Measurements from ENCODE around the gene ARHGAP24. TPM values are rescaled to one million over a fixed set of nuclear protein-coding genes. Genes with fewer than 3 reads are reported as not detected.

The ARHGAP24 gene
- total RNA-seq, 1 donor from 2014 or later = 11.1 TPM

DNA sequence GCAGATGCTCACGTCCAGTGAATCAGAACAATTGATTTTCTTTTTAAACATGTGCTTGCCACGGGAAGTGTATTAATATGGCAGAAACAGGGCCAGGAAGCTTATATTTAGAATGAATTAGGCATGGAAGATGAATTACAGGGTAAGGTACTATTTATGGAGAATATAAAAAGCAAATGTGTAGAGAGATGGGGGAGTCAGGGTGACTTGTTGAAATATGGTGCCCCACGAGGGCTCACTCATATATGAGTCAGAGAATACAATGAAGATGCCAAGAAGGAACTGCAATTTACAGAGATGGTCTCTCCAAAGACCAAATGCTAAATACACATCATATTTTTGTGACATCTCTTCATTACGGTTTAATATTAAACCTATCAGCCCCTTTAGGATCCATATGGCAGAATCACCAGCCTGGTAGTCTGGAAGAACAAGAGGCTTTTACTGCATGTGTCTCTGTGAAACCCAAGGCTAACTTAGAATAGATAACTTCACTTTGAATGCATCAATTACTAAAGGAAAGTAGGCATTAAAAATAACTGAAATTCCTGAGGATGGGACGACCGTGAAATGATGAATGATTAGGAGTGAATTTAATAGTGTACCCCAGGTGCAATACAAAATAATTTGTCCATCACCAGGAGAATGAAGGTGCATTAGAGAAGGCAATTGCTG is 385.3 kb downstream of the ARHGAP24 start:
- Histone ChIP-seq H3K36me3 (ENCODE audit: control insufficient read depth, insufficient read depth, low read length) (no peaks in the 10 kb centered on the region), H3K4me3 (ENCODE audit: low read depth, low read length) (no peak overlapping the region), H3K27me3 (ENCODE audit: control insufficient read depth, insufficient read depth, low read length) (no peaks in the 10 kb centered on the region)
- FAIRE-seq (no peak), DNase-seq (ENCODE audit: low read depth) (peak; percentile 37)
- TF ChIP-seq, protein P1, sequence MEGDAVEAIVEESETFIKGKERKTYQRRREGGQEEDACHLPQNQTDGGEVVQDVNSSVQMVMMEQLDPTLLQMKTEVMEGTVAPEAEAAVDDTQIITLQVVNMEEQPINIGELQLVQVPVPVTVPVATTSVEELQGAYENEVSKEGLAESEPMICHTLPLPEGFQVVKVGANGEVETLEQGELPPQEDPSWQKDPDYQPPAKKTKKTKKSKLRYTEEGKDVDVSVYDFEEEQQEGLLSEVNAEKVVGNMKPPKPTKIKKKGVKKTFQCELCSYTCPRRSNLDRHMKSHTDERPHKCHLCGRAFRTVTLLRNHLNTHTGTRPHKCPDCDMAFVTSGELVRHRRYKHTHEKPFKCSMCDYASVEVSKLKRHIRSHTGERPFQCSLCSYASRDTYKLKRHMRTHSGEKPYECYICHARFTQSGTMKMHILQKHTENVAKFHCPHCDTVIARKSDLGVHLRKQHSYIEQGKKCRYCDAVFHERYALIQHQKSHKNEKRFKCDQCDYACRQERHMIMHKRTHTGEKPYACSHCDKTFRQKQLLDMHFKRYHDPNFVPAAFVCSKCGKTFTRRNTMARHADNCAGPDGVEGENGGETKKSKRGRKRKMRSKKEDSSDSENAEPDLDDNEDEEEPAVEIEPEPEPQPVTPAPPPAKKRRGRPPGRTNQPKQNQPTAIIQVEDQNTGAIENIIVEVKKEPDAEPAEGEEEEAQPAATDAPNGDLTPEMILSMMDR (IDR thresholded peaks at IDR 0.05; ENCODE audit: insufficient read depth, low read length, severe bottlenecking) = no peak

DNA sequence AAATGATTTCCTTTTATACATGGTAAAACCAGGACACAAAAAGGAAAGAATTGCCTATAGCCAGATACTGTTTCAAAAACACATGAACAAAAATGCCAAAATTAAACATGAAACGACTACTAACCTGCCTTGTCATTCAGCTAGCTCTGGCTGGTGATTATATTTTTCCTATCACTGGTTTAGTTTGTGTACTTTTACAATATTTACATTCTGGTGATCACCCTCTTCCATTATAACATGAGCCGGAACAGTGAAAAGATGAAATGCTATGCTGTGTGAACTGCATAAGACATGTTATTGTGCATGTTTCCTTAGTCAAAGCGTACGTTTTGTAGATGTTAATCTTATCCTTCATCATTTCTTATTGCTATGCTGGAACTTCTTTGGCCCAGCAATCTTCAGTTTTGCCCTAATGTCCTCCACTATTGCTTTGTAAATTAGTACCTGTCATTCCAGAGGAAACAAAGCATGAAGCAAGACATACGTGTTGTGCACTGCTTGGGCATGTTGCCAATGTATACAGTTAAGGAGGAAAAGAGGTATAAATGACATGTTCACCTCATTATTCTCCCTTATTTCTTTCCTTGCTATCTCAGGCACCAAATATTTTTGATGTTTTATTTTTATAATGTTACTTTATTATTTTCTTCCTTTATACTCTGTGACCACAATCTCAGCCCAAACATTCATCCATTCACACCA is 386.3 kb downstream of the ARHGAP24 start:
- TF ChIP-seq, protein P1 (IDR thresholded peaks at IDR 0.05; ENCODE audit: insufficient read depth, low read length, severe bottlenecking) = no peak
- no peak overlapping the region for H3K4me3 ChIP-seq (ENCODE audit: low read depth, low read length)
- DNase-seq (ENCODE audit: low read depth) (peak; percentile 74), FAIRE-seq (no peak)
- H3K36me3 ChIP-seq (ENCODE audit: control insufficient read depth, insufficient read depth, low read length) = no peaks in the 10 kb centered on the region
- H3K27me3 ChIP-seq (ENCODE audit: control insufficient read depth, insufficient read depth, low read length) = no peaks in the 10 kb centered on the region

DNA sequence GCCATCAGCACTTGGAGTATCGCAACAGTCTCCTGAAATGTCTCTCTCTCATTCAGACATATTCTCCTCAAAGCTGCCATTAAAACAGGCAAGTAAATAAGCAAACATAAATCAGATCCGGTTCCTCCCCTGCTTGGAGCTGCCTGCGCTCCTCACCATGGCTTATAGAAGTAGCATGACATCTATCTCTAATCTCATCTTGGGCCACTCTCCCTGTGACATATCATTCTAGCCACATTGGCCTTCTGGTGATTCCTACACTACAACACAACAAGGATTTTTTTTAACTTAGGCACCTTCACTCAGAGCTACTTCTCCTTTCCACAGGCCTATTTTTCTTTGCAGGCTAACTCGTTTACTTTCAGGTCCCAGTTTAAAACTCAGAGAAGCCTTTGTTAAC is 387.9 kb downstream of the ARHGAP24 start:
- FAIRE-seq = no peak
- Histone ChIP-seq H3K36me3 (ENCODE audit: control insufficient read depth, insufficient read depth, low read length) (no peaks in the 10 kb centered on the region), H3K4me3 (ENCODE audit: low read depth, low read length) (no peak overlapping the region), H3K27me3 (ENCODE audit: control insufficient read depth, insufficient read depth, low read length) (no peaks in the 10 kb centered on the region)
- TF ChIP-seq, protein P1 (IDR thresholded peaks at IDR 0.05; ENCODE audit: insufficient read depth, low read length, severe bottlenecking) = no peak
- no peak for DNase-seq (ENCODE audit: low read depth)

DNA sequence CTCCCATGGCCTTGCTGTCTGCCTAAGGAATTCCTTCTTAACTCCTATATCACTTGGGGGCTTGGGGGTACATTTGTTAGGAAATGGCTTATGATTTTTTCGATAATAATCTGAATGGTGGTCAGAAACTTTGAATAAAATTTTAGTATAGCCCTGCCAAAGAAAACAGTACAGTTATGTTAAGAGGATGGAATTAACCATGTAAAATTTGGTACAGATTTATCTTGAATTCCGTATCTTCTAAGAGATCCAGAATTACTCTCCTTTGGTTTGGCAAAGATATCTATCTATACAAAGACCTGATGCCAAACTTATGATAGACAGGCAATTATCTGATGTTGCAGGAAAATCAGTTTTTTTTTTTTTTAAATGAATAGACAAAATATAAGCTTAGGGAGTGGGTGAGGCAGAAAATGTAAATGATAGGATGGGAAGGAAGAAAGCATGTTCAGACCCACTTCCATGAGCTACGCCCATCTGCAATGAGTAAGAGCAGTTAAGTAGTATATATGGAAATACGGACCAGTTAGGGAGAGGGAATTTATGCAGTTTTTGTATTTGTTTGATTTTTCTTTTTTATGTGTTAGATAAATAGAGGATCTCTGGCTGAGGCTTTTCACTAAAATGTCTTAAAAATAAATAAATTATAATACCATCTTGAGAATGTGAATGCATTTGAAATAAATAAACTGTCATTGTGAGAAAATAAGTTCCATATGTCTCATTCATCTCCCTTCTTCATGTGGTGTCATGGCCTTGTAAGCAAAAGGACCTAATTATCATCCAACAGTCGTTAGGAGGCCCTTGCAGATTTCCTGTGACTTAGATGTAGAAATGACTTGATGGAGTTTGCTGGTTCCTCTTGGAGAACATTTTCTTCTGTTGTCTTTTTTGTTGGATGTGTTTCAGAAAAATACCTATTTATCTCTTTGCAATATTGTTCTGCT is 389.6 kb downstream of the ARHGAP24 start:
- no peaks in the 10 kb centered on the region for H3K36me3 ChIP-seq (ENCODE audit: control insufficient read depth, insufficient read depth, low read length)
- no peak overlapping the region for H3K4me3 ChIP-seq (ENCODE audit: low read depth, low read length)
- DNase-seq (ENCODE audit: low read depth) (peak; percentile 13), FAIRE-seq (no peak)
- no peaks in the 10 kb centered on the region for H3K27me3 ChIP-seq (ENCODE audit: control insufficient read depth, insufficient read depth, low read length)
- TF ChIP-seq, protein P1 (IDR thresholded peaks at IDR 0.05; ENCODE audit: insufficient read depth, low read length, severe bottlenecking) = no peak

DNA sequence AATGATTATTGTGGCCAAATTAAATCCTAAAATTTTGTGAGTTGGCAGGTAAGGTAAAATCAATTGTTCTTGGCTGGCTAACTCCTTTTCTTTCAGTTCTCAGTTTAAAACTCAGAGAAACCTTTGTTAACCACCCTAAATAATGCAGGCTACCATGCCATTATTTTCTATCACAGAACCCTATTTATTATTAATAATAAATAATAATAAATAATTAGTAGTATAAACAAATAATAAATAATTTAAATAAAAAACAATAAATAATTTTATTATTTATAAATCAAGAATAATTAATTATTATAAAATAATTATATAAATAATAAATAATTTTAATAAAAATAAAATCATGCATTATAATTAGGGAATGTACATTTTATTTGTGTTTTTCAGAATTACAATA is 390.3 kb downstream of the ARHGAP24 start:
- TF ChIP-seq, protein P1 (IDR thresholded peaks at IDR 0.05; ENCODE audit: insufficient read depth, low read length, severe bottlenecking) = no peak
- Histone ChIP-seq H3K27me3 (ENCODE audit: control insufficient read depth, insufficient read depth, low read length) (no peaks in the 10 kb centered on the region), H3K36me3 (ENCODE audit: control insufficient read depth, insufficient read depth, low read length) (no peaks in the 10 kb centered on the region), H3K4me3 (ENCODE audit: low read depth, low read length) (no peak overlapping the region)
- DNase-seq (ENCODE audit: low read depth) (no peak), FAIRE-seq (no peak)

Measured in bronchial epithelial cell (primary cell).